B cell (primary cell): ENCODE data around the gene GH2. TPM values are rescaled to one million over a fixed set of nuclear protein-coding genes. Genes with fewer than 3 reads are reported as not detected.
"Not testable (repeated sequence)": the region's sequence is repeated elsewhere in the genome, so short reads cannot be mapped to it uniquely, and the experiment has no call there.

ENCODE experiments used
- ATAC-seq: fragments of 200-7000 bp; cut with Tn5 transposase; one replicate; pipeline ENCODE4 v1.10.0; 2021; ENCODE audit warnings: low read depth, mild to moderate bottlenecking, moderate number of reproducible peaks, moderate library complexity
- CTCF ChIA-PET: fragments of 350-600 bp; sonication (Branson Sonifier 250); formaldehyde crosslinking; loops from one replicate; lab custom pipeline; 2021; ENCODE audit warnings: antibody characterized with exemption, inconsistent platforms; lab: Charles Lee
- POLR2A ChIA-PET: fragments of 350-600 bp; sonication (Branson Sonifier 250); formaldehyde crosslinking; loops from one replicate; lab custom pipeline; 2021; ENCODE audit warnings: antibody characterized with exemption; lab: Charles Lee
- DNase-seq: peaks from one replicate; pipeline ENCODE4 v3.0.0; 2013
- H2AFZ ChIP-seq: 2 replicates; pipeline ENCODE4 v1.6.1; 2012; ENCODE audit warnings: mild to moderate bottlenecking, low read depth, low read length; ENCODE audit not compliant: insufficient read depth, poor library complexity, severe bottlenecking
- H3K27ac ChIP-seq, 2 donors: 1 replicate in 1 of 2; 2 replicates in 1 of 2; pipeline ENCODE4 v1.5.1; 2012 to 2013; ENCODE audit warnings: low read length in 2 of 2, mild to moderate bottlenecking in 2 of 2, moderate library complexity in 1 of 2
- H3K27me3 ChIP-seq, 4 experiments: fragments of 200-600 bp in 1 of 4; sonication (generic) in 1 of 4; replicated peaks in 1 of 4; 1 replicate in 2 of 4; 2 replicates in 2 of 4; pipeline versions ENCODE4 v1.6.1 to v1.7.0; 2013 to 2016; ENCODE audit warnings: low read length in 3 of 4, mild to moderate bottlenecking in 2 of 4, mixed read lengths in 1 of 4, moderate library complexity in 1 of 4; ENCODE audit not compliant: insufficient read depth in 4 of 4, control insufficient read depth in 3 of 4; ENCODE audit errors: control extremely low read depth in 1 of 4
- H3K36me3 ChIP-seq, 2 experiments: replicated peaks in 1 of 2; 1 replicate in 1 of 2; 2 replicates in 1 of 2; pipeline versions ENCODE4 v1.6.1 to v1.7.1; 2013; ENCODE audit warnings: low read length in 1 of 2; ENCODE audit not compliant: insufficient read depth in 2 of 2, control insufficient read depth in 1 of 2; ENCODE audit errors: control extremely low read depth in 1 of 2, extremely low read depth in 1 of 2
- H3K4me1 ChIP-seq, 2 donors: fragments of 200-600 bp in 1 of 2; sonication (generic) in 1 of 2; 1 replicate in 1 of 2; 2 replicates in 1 of 2; pipeline versions ENCODE4 v1.5.1 to v1.6.1; 2013 to 2017; ENCODE audit warnings: low read length in 2 of 2; ENCODE audit not compliant: control insufficient read depth in 2 of 2, insufficient read depth in 2 of 2
- H3K4me2 ChIP-seq: replicated peaks from 2 replicates; pipeline ENCODE3; 2012; ENCODE audit warnings: mild to moderate bottlenecking, low read depth, low read length; ENCODE audit not compliant: poor library complexity, severe bottlenecking
- H3K4me3 ChIP-seq, 5 experiments: fragments of 200-600 bp in 1 of 5; sonication (generic) in 1 of 5; 1 replicate in 3 of 5; 2 replicates in 2 of 5; pipeline versions ENCODE4 v1.5.1 to v1.7.0; 2011 to 2016; ENCODE audit warnings: low read length in 4 of 5, mild to moderate bottlenecking in 4 of 5, low read depth in 2 of 5, control low read depth in 1 of 5, moderate library complexity in 1 of 5; ENCODE audit not compliant: insufficient read depth in 1 of 5; ENCODE audit errors: control extremely low read depth in 1 of 5, extremely low read depth in 1 of 5
- H3K79me2 ChIP-seq: fragments of 200-600 bp; sonication (generic); one replicate; pipeline ENCODE4 v1.6.0; 2016; ENCODE audit warnings: low read length; ENCODE audit not compliant: control insufficient read depth, insufficient read depth
- H3K9ac ChIP-seq: fragments of 200-600 bp; sonication (generic); 2 replicates; pipeline ENCODE4 v1.6.1; 2017; ENCODE audit warnings: mild to moderate bottlenecking, low read length, moderate library complexity
- H3K9me3 ChIP-seq, 3 donors: one replicate each; pipeline versions ENCODE4 v1.6.1 to v1.7.1; 2013; ENCODE audit warnings: low read length in 2 of 3; ENCODE audit not compliant: control insufficient read depth in 2 of 3, insufficient read depth in 1 of 3; ENCODE audit errors: control extremely low read depth in 1 of 3
- H4K20me1 ChIP-seq: 2 replicates; pipeline ENCODE4 v1.6.0; 2012; ENCODE audit warnings: mild to moderate bottlenecking, low read length; ENCODE audit not compliant: insufficient read depth, control insufficient read depth, poor library complexity, severe bottlenecking
- H3K27ac Mint-ChIP-seq: one replicate; pipeline ENCODE4 v1.8.0; 2021; ENCODE audit warnings: mixed read lengths
- H3K27me3 Mint-ChIP-seq: one replicate; pipeline ENCODE4 v1.8.0; 2021; ENCODE audit warnings: mixed read lengths
- H3K4me1 Mint-ChIP-seq: one replicate; pipeline ENCODE4 v1.8.0; 2021; ENCODE audit warnings: mixed read lengths
- H3K4me3 Mint-ChIP-seq: one replicate; pipeline ENCODE4 v1.8.0; 2021; ENCODE audit warnings: mixed read lengths
- H3K9me3 Mint-ChIP-seq: one replicate; pipeline ENCODE4 v1.8.0; 2022; ENCODE audit warnings: mixed read lengths; ENCODE audit not compliant: insufficient read depth
- WGBS: methylation state at CpG from one replicate; pipeline ENCODE4 v1.1.5; 2013; ENCODE audit warnings: missing lambda C conversion rate; ENCODE audit not compliant: insufficient coverage; 5-methylcytosine and 5-hydroxymethylcytosine counted together
- intact Hi-C: fragments of 100-400 bp; cut with micrococcal nuclease; formaldehyde crosslinking; loops from one replicate; pipeline ENCODE4 v1.10.0; 2022
- polyA plus RNA-seq: library from polyadenylated mRNA; depleted of rRNA; stranded (reverse); fragments of >200 nt; gene quantifications from 2 replicates; pipeline ENCODE4 v1.2.3, GENCODE V29; 2012
- total RNA-seq, 2 donors: library from RNA; stranded (reverse); fragments of 120-200 nt in 1 of 2; gene quantifications; 1 replicate in 1 of 2; 2 replicates in 1 of 2; pipeline versions ENCODE4 v1.2.3 to v1.2.4, GENCODE V29; 2013 to 2022

Gene GH2
- total and polyA plus RNA-seq, 2 donors (not counting 1 experiment from before 2014, with no cell fraction given): not detected

DNA sequence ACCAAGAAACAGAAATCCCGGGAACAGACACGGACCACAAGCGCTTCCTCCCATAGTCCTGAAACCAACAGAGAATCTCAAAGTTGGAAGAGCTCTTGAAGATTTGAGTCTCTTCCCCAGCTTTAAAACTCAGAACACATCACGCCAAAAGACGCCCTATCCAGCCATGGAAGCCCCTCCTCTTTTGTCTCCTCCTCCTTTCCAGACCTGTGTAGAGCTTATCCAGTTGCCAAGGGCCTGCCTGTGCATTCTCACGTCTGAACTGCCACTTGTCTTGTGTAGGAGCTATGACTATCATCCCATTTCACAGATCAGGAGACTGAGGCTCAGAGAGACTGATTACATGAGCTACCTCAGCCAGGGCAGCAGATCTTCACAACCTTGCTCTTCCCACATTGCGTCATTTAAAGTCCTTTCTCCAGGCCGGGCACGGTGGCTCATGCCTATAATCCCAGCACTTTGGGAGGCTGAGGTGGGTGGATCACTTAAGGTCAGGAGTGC lies 932 bp upstream of the GH2 start:
- H3K27ac ChIP-seq, intact Hi-C loops, H3K9me3 Mint-ChIP-seq, H4K20me1 ChIP-seq, H2AFZ ChIP-seq, H3K27me3 ChIP-seq, DNase-seq, H3K27me3 Mint-ChIP-seq, H3K36me3 ChIP-seq, H3K27ac Mint-ChIP-seq, H3K9ac ChIP-seq, POLR2A ChIA-PET, H3K4me1 ChIP-seq, H3K79me2 ChIP-seq, ATAC-seq, H3K9me3 ChIP-seq, H3K4me2 ChIP-seq, H3K4me3 Mint-ChIP-seq, H3K4me3 ChIP-seq: not testable (repeated sequence)
- CTCF ChIA-PET: interaction anchor here (0.8 to 1.7 kb wide), 5 partner anchors 18 to 250 kb away, joined by 3 to 14 read pairs (median 4); no protein-coding TSS in a partner anchor
- peaks cover 10% of the 10 kb centered on the region for H3K4me1 Mint-ChIP-seq
- WGBS: 36% methylated on average over 1 of the region's 9 CpGs

DNA sequence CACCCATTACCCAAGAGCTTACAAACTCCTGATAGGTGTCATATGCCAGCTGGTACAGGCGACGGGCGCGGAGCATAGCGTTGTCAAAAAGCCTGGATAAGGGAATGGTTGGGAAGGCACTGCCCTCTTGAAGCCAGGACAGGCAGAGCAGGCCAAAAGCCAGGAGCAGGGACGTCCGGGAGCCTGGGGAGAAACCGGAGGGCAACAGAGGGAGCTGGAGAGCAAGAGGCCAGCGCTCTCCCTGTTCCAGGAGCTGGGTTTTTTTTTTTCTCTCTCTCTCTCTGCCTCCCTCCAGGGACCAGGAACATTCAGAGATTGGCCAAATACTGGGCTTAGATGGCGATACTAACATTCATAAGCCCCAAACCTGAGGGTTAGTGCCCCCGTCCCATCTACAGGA lies 407 bp downstream of the GH2 start:
- H3K4me2 ChIP-seq, ATAC-seq, H3K27ac ChIP-seq, H3K27ac Mint-ChIP-seq, intact Hi-C loops, H3K27me3 ChIP-seq, H3K9ac ChIP-seq, H3K27me3 Mint-ChIP-seq, H3K4me1 ChIP-seq, DNase-seq, H3K4me3 Mint-ChIP-seq, H3K9me3 Mint-ChIP-seq, H3K79me2 ChIP-seq, POLR2A ChIA-PET, H3K9me3 ChIP-seq, H2AFZ ChIP-seq, H3K36me3 ChIP-seq, H4K20me1 ChIP-seq, H3K4me3 ChIP-seq: not testable (repeated sequence)
- H3K4me1 Mint-ChIP-seq: peaks cover 10% of the 10 kb centered on the region
- WGBS: 94% methylated on average over 10 of the region's 11 CpGs
- CTCF ChIA-PET: interaction anchor here (0.7 to 1.1 kb wide), 3 partner anchors 20 to 827 kb away, joined by 3 to 6 read pairs (median 5); partner anchors contain the start of gene GH1
